ENCODE measurements around the gene AKT1.

The AKT1 gene

GRCh38 chr14:104773505-104774452 lies 21.8 kb downstream of the AKT1 start:
- DNase-seq: no peak

GRCh38 chr14:104772707-104773504 lies 22.6 kb downstream of the AKT1 start:
- DNase-seq: no peak

GRCh38 chr14:104771918-104772706 lies 23.4 kb downstream of the AKT1 start:
- no peak for DNase-seq

GRCh38 chr14:104771374-104771773 lies 24.2 kb downstream of the AKT1 start:
- no peak for DNase-seq

- no peak for DNase-seq
Measured at GRCh38 chr14:104770851-104771272, 24.7 kb downstream of the AKT1 start.

GRCh38 chr14:104770072-104770579 lies 25.4 kb downstream of the AKT1 start:
- DNase-seq: no peak

- no peak for DNase-seq
Measured at GRCh38 chr14:104769324-104770071, 26.1 kb downstream of the AKT1 start.

- peak; percentile 67 for DNase-seq
Measured at GRCh38 chr14:104768437-104769323, 26.9 kb downstream of the AKT1 start.

- no peak for DNase-seq
Measured at GRCh38 chr14:104767634-104767918, 28.0 kb downstream of the AKT1 start.

GRCh38 chr14:104766863-104767633 lies 28.5 kb downstream of the AKT1 start:
- DNase-seq: no peak

- DNase-seq: no peak
Measured at GRCh38 chr14:104766256-104766862, 29.2 kb downstream of the AKT1 start.

GRCh38 chr14:104765517-104765916 lies 30.0 kb downstream of the AKT1 start:
- no peak for DNase-seq

GRCh38 chr14:104758981-104759969 lies 36.3 kb downstream of the AKT1 start:
- no peak for DNase-seq

GRCh38 chr14:104757681-104758392 lies 37.7 kb downstream of the AKT1 start:
- DNase-seq: no peak

- DNase-seq: no peak
Measured at GRCh38 chr14:104757238-104757585, 38.3 kb downstream of the AKT1 start.

GRCh38 chr14:104756477-104757237 lies 38.9 kb downstream of the AKT1 start:
- DNase-seq: no peak

GRCh38 chr14:104755621-104756020 lies 39.9 kb downstream of the AKT1 start:
- no peak for DNase-seq
